ENCODE results near the gene CALN1. TPM values are rescaled to one million over a fixed set of nuclear protein-coding genes. Genes with fewer than 3 reads are reported as not detected.

CALN1 gene
- total and polyA plus RNA-seq, 2 experiments from 2014 or later, result 0.23 to 0.28 TPM

GRCh38 chr7:72307566-72307965, 104.6 kb downstream of the CALN1 start:
- no peak for DNase-seq (ENCODE audit: low spot score)
- Histone ChIP-seq H3K9me3 (ENCODE audit: low read depth) (no peaks in the 10 kb centered on the region), H3K27ac (no peak overlapping the region), H3K4me2 (no peak overlapping the region), H3K36me3 (replicated peaks; ENCODE audit: insufficient read depth, low read depth) (no peaks in the 10 kb centered on the region), H4K20me1 (ENCODE audit: insufficient read depth, poor library complexity, severe bottlenecking) (no peaks in the 10 kb centered on the region), H3K27me3 (no peaks in the 10 kb centered on the region), H2AFZ (no peak overlapping the region), H3K4me3 (no peak overlapping the region), H3K9me2 (replicated peaks; ENCODE audit: insufficient read depth) (no peaks in the 10 kb centered on the region), H3K79me2 (no peaks in the 10 kb centered on the region), H3K4me1 (ENCODE audit: insufficient read depth) (no peaks in the 10 kb centered on the region)
- TF ChIP-seq EZH2phosphoT487 (IDR thresholded peaks at IDR 0.05; ENCODE audit: low read depth, severe bottlenecking, unreplicated experiment), result no peak
- no peak for TF ChIP-seq CTCF (IDR thresholded peaks at IDR 0.05; ENCODE audit: poor library complexity)
- TF ChIP-seq EZH2 (IDR thresholded peaks at IDR 0.05; ENCODE audit: borderline replicate concordance), result no peak
- 75% methylated on average over 9 of the region's 9 CpGs for WGBS (ENCODE audit: low lambda C conversion rate, missing lambda C conversion rate)

GRCh38 chr7:72298912-72299311, 113.2 kb downstream of the CALN1 start:
- H3K27me3 ChIP-seq, result no peaks in the 10 kb centered on the region
- no peaks in the 10 kb centered on the region for H3K79me2 ChIP-seq
- no peak overlapping the region for H3K4me2 ChIP-seq
- no peaks in the 10 kb centered on the region for H4K20me1 ChIP-seq (ENCODE audit: insufficient read depth, poor library complexity, severe bottlenecking)
- no peaks in the 10 kb centered on the region for H3K9me2 ChIP-seq (replicated peaks; ENCODE audit: insufficient read depth)
- no peak for DNase-seq (ENCODE audit: low spot score)
- H3K9me3 ChIP-seq (ENCODE audit: low read depth), result no peaks in the 10 kb centered on the region
- no peaks in the 10 kb centered on the region for H3K4me1 ChIP-seq (ENCODE audit: insufficient read depth)
- H3K4me3 ChIP-seq, result no peak overlapping the region
- no peaks in the 10 kb centered on the region for H3K36me3 ChIP-seq (replicated peaks; ENCODE audit: insufficient read depth, low read depth)
- no peak overlapping the region for H3K27ac ChIP-seq
- TF ChIP-seq CTCF (IDR thresholded peaks at IDR 0.05; ENCODE audit: poor library complexity) (no peak), EZH2 (IDR thresholded peaks at IDR 0.05; ENCODE audit: borderline replicate concordance) (no peak), EZH2phosphoT487 (IDR thresholded peaks at IDR 0.05; ENCODE audit: low read depth, severe bottlenecking, unreplicated experiment) (no peak)
- 79% methylated on average over 1 of the region's 1 CpG for WGBS (ENCODE audit: low lambda C conversion rate, missing lambda C conversion rate)
- no peak overlapping the region for H2AFZ ChIP-seq

GRCh38 chr7:72298091-72298490, 114.0 kb downstream of the CALN1 start:
- Histone ChIP-seq H3K4me2 (no peak overlapping the region), H3K79me2 (no peaks in the 10 kb centered on the region), H3K9me3 (ENCODE audit: low read depth) (no peaks in the 10 kb centered on the region), H3K36me3 (replicated peaks; ENCODE audit: insufficient read depth, low read depth) (no peaks in the 10 kb centered on the region), H3K27ac (no peak overlapping the region), H3K4me1 (ENCODE audit: insufficient read depth) (no peaks in the 10 kb centered on the region), H3K27me3 (no peaks in the 10 kb centered on the region), H3K4me3 (no peak overlapping the region), H2AFZ (no peak overlapping the region), H3K9me2 (replicated peaks; ENCODE audit: insufficient read depth) (no peaks in the 10 kb centered on the region), H4K20me1 (ENCODE audit: insufficient read depth, poor library complexity, severe bottlenecking) (no peaks in the 10 kb centered on the region)
- TF ChIP-seq EZH2 (IDR thresholded peaks at IDR 0.05; ENCODE audit: borderline replicate concordance) (no peak), CTCF (IDR thresholded peaks at IDR 0.05; ENCODE audit: poor library complexity) (no peak)
- 94% methylated on average over 5 of the region's 5 CpGs for WGBS (ENCODE audit: low lambda C conversion rate, missing lambda C conversion rate)
- DNase-seq (ENCODE audit: low spot score), result no peak

- no peak overlapping the region for H2AFZ ChIP-seq
- WGBS (ENCODE audit: low lambda C conversion rate, missing lambda C conversion rate), result 87% methylated on average over 3 of the region's 3 CpGs
- H3K9me3 ChIP-seq (ENCODE audit: low read depth), result no peaks in the 10 kb centered on the region
- no peaks in the 10 kb centered on the region for H4K20me1 ChIP-seq (ENCODE audit: insufficient read depth, poor library complexity, severe bottlenecking)
- H3K9me2 ChIP-seq (replicated peaks; ENCODE audit: insufficient read depth), result no peaks in the 10 kb centered on the region
- H3K4me2 ChIP-seq, result no peak overlapping the region
- no peaks in the 10 kb centered on the region for H3K27me3 ChIP-seq
- DNase-seq (ENCODE audit: low spot score), result no peak
- no peak overlapping the region for H3K27ac ChIP-seq
- no peak for TF ChIP-seq EZH2phosphoT487 (IDR thresholded peaks at IDR 0.05; ENCODE audit: low read depth, severe bottlenecking, unreplicated experiment)
- TF ChIP-seq CTCF (IDR thresholded peaks at IDR 0.05; ENCODE audit: poor library complexity), result no peak
- no peak for TF ChIP-seq EZH2 (IDR thresholded peaks at IDR 0.05; ENCODE audit: borderline replicate concordance)
- H3K4me1 ChIP-seq (ENCODE audit: insufficient read depth), result no peaks in the 10 kb centered on the region
- H3K36me3 ChIP-seq (replicated peaks; ENCODE audit: insufficient read depth, low read depth), result no peaks in the 10 kb centered on the region
- no peaks in the 10 kb centered on the region for H3K79me2 ChIP-seq
- no peak overlapping the region for H3K4me3 ChIP-seq
These were observed 114.5 kb downstream of the CALN1 start for GRCh38 chr7:72297636-72298035.
